Neural progenitor cell (in vitro differentiated cells): Measurements from ENCODE around the gene GOLGB1. TPM values are rescaled to one million over a fixed set of nuclear protein-coding genes. Genes with fewer than 3 reads are reported as not detected.

Experiments
- DNase-seq: peaks from one replicate; pipeline ENCODE4 v3.0.0-alpha.2; 2016; ENCODE audit warnings: low spot score
- H2AFZ ChIP-seq: fragments of 200-600 bp; sonication (generic); replicated peaks from 2 replicates; pipeline ENCODE4 v1.6.1; 2016; ENCODE audit warnings: antibody characterized with exemption
- H3F3A ChIP-seq: fragments of 200-600 bp; sonication (generic); 2 replicates; pipeline ENCODE4 v1.6.1; 2016; ENCODE audit warnings: antibody characterized with exemption, low read depth
- H3K27ac ChIP-seq: fragments of 200-600 bp; sonication (generic); 2 replicates; pipeline ENCODE4 v1.5.1; 2016; ENCODE audit warnings: mild to moderate bottlenecking
- H3K27me3 ChIP-seq: fragments of 200-600 bp; sonication (generic); 2 replicates; pipeline ENCODE4 v1.6.1; 2016; ENCODE audit warnings: mild to moderate bottlenecking, moderate library complexity
- H3K36me3 ChIP-seq: fragments of 200-600 bp; sonication (generic); 2 replicates; pipeline ENCODE4 v1.5.1; 2016
- H3K4me1 ChIP-seq: fragments of 200-600 bp; sonication (generic); 2 replicates; pipeline ENCODE4 v1.6.1; 2016; ENCODE audit warnings: mixed run types
- H3K4me2 ChIP-seq: fragments of 200-600 bp; sonication (generic); 2 replicates; pipeline ENCODE4 v1.6.1; 2016
- H3K4me3 ChIP-seq: fragments of 200-600 bp; sonication (generic); 2 replicates; pipeline ENCODE4 v1.5.1; 2016
- H3K79me2 ChIP-seq: fragments of 200-600 bp; sonication (generic); 2 replicates; pipeline ENCODE4 v1.6.1; 2016; ENCODE audit warnings: low read depth
- H3K9ac ChIP-seq: fragments of 200-600 bp; sonication (generic); 2 replicates; pipeline ENCODE4 v1.6.1; 2016
- H3K9me3 ChIP-seq: fragments of 200-600 bp; sonication (generic); 2 replicates; pipeline ENCODE4 v1.5.1; 2016; ENCODE audit warnings: low read depth
- H4K20me1 ChIP-seq: fragments of 200-600 bp; sonication (generic); 2 replicates; pipeline ENCODE4 v1.6.1; 2016; ENCODE audit warnings: low read depth
- H3K27ac Mint-ChIP-seq: 3 replicates; pipeline ENCODE4 v1.8.0; 2021; ENCODE audit warnings: mixed read lengths
- H3K27me3 Mint-ChIP-seq: 2 replicates; pipeline ENCODE4 v1.8.0; 2022; ENCODE audit warnings: low read depth, mild to moderate bottlenecking, inconsistent platforms, moderate library complexity, mixed read lengths; ENCODE audit not compliant: insufficient read depth
- H3K36me3 Mint-ChIP-seq: 3 replicates; pipeline ENCODE4 v1.8.0; 2021; ENCODE audit warnings: mixed read lengths
- H3K4me1 Mint-ChIP-seq: 3 replicates; pipeline ENCODE4 v1.8.0; 2021; ENCODE audit warnings: mixed read lengths
- H3K4me3 Mint-ChIP-seq: 3 replicates; pipeline ENCODE4 v1.8.0; 2021; ENCODE audit warnings: mild to moderate bottlenecking, moderate library complexity, mixed read lengths
- H3K9me3 Mint-ChIP-seq: 3 replicates; pipeline ENCODE4 v1.8.0; 2020; ENCODE audit warnings: mixed read lengths
- CTCF ChIP-seq: fragments of 200-600 bp; sonication (generic); IDR thresholded peaks from 2 replicates; pipeline ENCODE4 v1.5.1; 2017; ENCODE audit warnings: antibody characterized with exemption, mild to moderate bottlenecking
- EZH2 ChIP-seq: fragments of 200-600 bp; sonication (generic); IDR thresholded peaks from 2 replicates; pipeline ENCODE4 v1.6.1; 2017; ENCODE audit warnings: antibody characterized with exemption, mild to moderate bottlenecking, moderate library complexity
- EZH2phosphoT487 ChIP-seq: fragments of 200-600 bp; sonication (generic); IDR thresholded peaks from 2 replicates; pipeline ENCODE4 v1.6.1; 2017; ENCODE audit warnings: antibody characterized with exemption
- total RNA-seq: library from RNA; depleted of rRNA; stranded (reverse); fragments of >200 nt; gene quantifications from 2 replicates; pipeline ENCODE4 v1.2.3, GENCODE V29; 2015; ENCODE audit warnings: low replicate concordance

Gene GOLGB1
- total RNA-seq, 1 donor from 2014 or later = 52.5 TPM

- no peaks in the 10 kb centered on the region for H3F3A ChIP-seq
- H3K27ac ChIP-seq = no peak overlapping the region
- Mint-ChIP-seq H3K4me1 (no peaks in the 10 kb centered on the region), H3K4me3 (no peak overlapping the region), H3K27ac (no peak overlapping the region), H3K9me3 (no peaks in the 10 kb centered on the region), H3K36me3 (peaks cover 25% of the 10 kb centered on the region), H3K27me3 (peaks cover 2% of the 10 kb centered on the region)
- no peaks in the 10 kb centered on the region for H3K79me2 ChIP-seq
- no peak for DNase-seq
- no peak overlapping the region for H3K4me3 ChIP-seq
- no peak overlapping the region for H2AFZ ChIP-seq
- peaks cover 3% of the 10 kb centered on the region for H3K36me3 ChIP-seq
- TF ChIP-seq EZH2phosphoT487 (no peak), EZH2 (no peak), CTCF (no peak)
- H3K9ac ChIP-seq = no peak overlapping the region
- H3K4me1 ChIP-seq = no peaks in the 10 kb centered on the region
- H3K9me3 ChIP-seq = no peaks in the 10 kb centered on the region
- H4K20me1 ChIP-seq = no peaks in the 10 kb centered on the region
- H3K4me2 ChIP-seq = no peak overlapping the region
- H3K27me3 ChIP-seq = no peaks in the 10 kb centered on the region
Measured at GRCh38 chr3:121707531-121708273, 41.8 kb downstream of the GOLGB1 start.

- H4K20me1 ChIP-seq = no peaks in the 10 kb centered on the region
- Mint-ChIP-seq H3K27ac (no peak overlapping the region), H3K9me3 (no peaks in the 10 kb centered on the region), H3K4me3 (no peak overlapping the region), H3K27me3 (peaks cover 2% of the 10 kb centered on the region), H3K4me1 (no peaks in the 10 kb centered on the region), H3K36me3 (peaks cover 22% of the 10 kb centered on the region)
- H3K4me3 ChIP-seq = no peak overlapping the region
- no peak overlapping the region for H3K27ac ChIP-seq
- no peak for TF ChIP-seq EZH2phosphoT487
- no peak overlapping the region for H3K9ac ChIP-seq
- no peaks in the 10 kb centered on the region for H3F3A ChIP-seq
- no peaks in the 10 kb centered on the region for H3K4me1 ChIP-seq
- H3K9me3 ChIP-seq = no peaks in the 10 kb centered on the region
- H3K79me2 ChIP-seq = no peaks in the 10 kb centered on the region
- no peaks in the 10 kb centered on the region for H3K27me3 ChIP-seq
- H2AFZ ChIP-seq = no peak overlapping the region
- no peak overlapping the region for H3K4me2 ChIP-seq
- peaks cover 8% of the 10 kb centered on the region for H3K36me3 ChIP-seq
- DNase-seq = no peak
Measured at GRCh38 chr3:121705541-121705940, 44.0 kb downstream of the GOLGB1 start.

- DNase-seq = no peak
- Histone ChIP-seq H3K27ac (no peak overlapping the region), H2AFZ (no peak overlapping the region), H3K9ac (no peak overlapping the region), H3K9me3 (no peaks in the 10 kb centered on the region), H3K36me3 (peaks cover 8% of the 10 kb centered on the region), H3K4me3 (no peak overlapping the region), H3K27me3 (no peaks in the 10 kb centered on the region), H3F3A (no peaks in the 10 kb centered on the region), H4K20me1 (no peaks in the 10 kb centered on the region), H3K4me2 (no peak overlapping the region), H3K79me2 (no peaks in the 10 kb centered on the region), H3K4me1 (no peaks in the 10 kb centered on the region)
- H3K36me3 Mint-ChIP-seq = peaks cover 18% of the 10 kb centered on the region
- H3K9me3 Mint-ChIP-seq = no peaks in the 10 kb centered on the region
- H3K27ac Mint-ChIP-seq = no peak overlapping the region
- TF ChIP-seq EZH2 = no peak
- TF ChIP-seq EZH2phosphoT487 = no peak
- no peak for TF ChIP-seq CTCF
- H3K4me1 Mint-ChIP-seq = no peaks in the 10 kb centered on the region
- no peak overlapping the region for H3K4me3 Mint-ChIP-seq
- H3K27me3 Mint-ChIP-seq = peaks cover 2% of the 10 kb centered on the region
Measured at GRCh38 chr3:121703973-121704372, 45.6 kb downstream of the GOLGB1 start.

- H3K9me3 Mint-ChIP-seq = no peaks in the 10 kb centered on the region
- Histone ChIP-seq H3K4me3 (no peak overlapping the region), H3K27me3 (no peaks in the 10 kb centered on the region), H3K9ac (no peak overlapping the region), H3K9me3 (no peaks in the 10 kb centered on the region), H3K36me3 (peaks cover 6% of the 10 kb centered on the region), H3K4me1 (no peaks in the 10 kb centered on the region), H3K79me2 (no peaks in the 10 kb centered on the region), H3K4me2 (no peak overlapping the region), H4K20me1 (no peaks in the 10 kb centered on the region), H3K27ac (no peak overlapping the region), H2AFZ (no peak overlapping the region), H3F3A (no peaks in the 10 kb centered on the region)
- TF ChIP-seq EZH2phosphoT487 (no peak), CTCF (no peak), EZH2 (no peak)
- H3K36me3 Mint-ChIP-seq = peaks cover 23% of the 10 kb centered on the region
- H3K4me3 Mint-ChIP-seq = no peak overlapping the region
- H3K27ac Mint-ChIP-seq = no peak overlapping the region
- no peaks in the 10 kb centered on the region for H3K27me3 Mint-ChIP-seq
- no peaks in the 10 kb centered on the region for H3K4me1 Mint-ChIP-seq
- DNase-seq = no peak
Measured at GRCh38 chr3:121698901-121699300, 50.6 kb downstream of the GOLGB1 start.
